GM12878 (cell line): ENCODE results near the gene SLC16A10. TPM values are rescaled to one million over a fixed set of nuclear protein-coding genes. Genes with fewer than 3 reads are reported as not detected.

Experiments
- ATAC-seq: fragments of 200-7000 bp; cut with Tn5 transposase; 3 replicates; pipeline ENCODE4 v1.9.1; 2020; ENCODE audit warnings: mild to moderate bottlenecking, moderate library complexity
- BruUV-seq: library from RNA; stranded (reverse); fragments of 400-500 nt; replicated peaks from 2 replicates; lab custom pipeline; 2021; lab: Mats Ljungman, UMichigan
- CTCF ChIA-PET: fragments of 300-600 bp; sonication (Branson Sonifier 250); formaldehyde crosslinking; extraction: SDS; loops from one replicate; lab custom pipeline; 2021; ENCODE audit warnings: inconsistent platforms; lab: Yijun Ruan, JAX
- POLR2A ChIA-PET: fragments of 350-600 bp; formaldehyde crosslinking; extraction: SDS; loops from one replicate; lab custom pipeline; 2021; ENCODE audit warnings: inconsistent platforms; lab: Charles Lee
- RAD21 ChIA-PET: fragments of 300-600 bp; sonication (Branson Sonifier 250); formaldehyde crosslinking; loops from one replicate; lab custom pipeline; 2023; ENCODE audit warnings: antibody characterized with exemption; ENCODE audit not compliant: unreplicated experiment; lab: Charles Lee
- SMC1A ChIA-PET: fragments of 300-600 bp; sonication (Branson Sonifier 250); formaldehyde crosslinking; loops from one replicate; lab custom pipeline; 2023; ENCODE audit not compliant: unreplicated experiment, uncharacterized antibody; lab: Charles Lee
- DNase-seq: peaks from one replicate; pipeline ENCODE4 v3.0.0-alpha.2; 2011; ENCODE audit warnings: low read depth, low spot score
- FAIRE-seq: peaks from 3 replicates; lab custom pipeline; 2011; peaks lifted over from hg19 to GRCh38; lab: Jason Lieb, UNC
- H2AFZ ChIP-seq: 2 replicates; pipeline ENCODE4 v1.6.0; 2011; ENCODE audit warnings: low read depth, low read length, control low read depth; ENCODE audit not compliant: control insufficient read depth
- H3K27ac ChIP-seq: 2 replicates; pipeline ENCODE4 v1.5.1; 2011; ENCODE audit warnings: control low read depth; ENCODE audit not compliant: control insufficient read depth, insufficient read depth
- H3K27me3 ChIP-seq, 2 experiments: replicated peaks in 1 of 2; 2 replicates each; pipeline versions ENCODE4 v1.6.0 to v1.6.1; 2011; ENCODE audit warnings: low read length in 1 of 2; ENCODE audit not compliant: control insufficient read depth in 2 of 2, insufficient read depth in 2 of 2
- H3K36me3 ChIP-seq, 2 experiments: 2 replicates each; pipeline ENCODE4 v1.5.1; 2011; ENCODE audit warnings: low read length in 1 of 2; ENCODE audit not compliant: control insufficient read depth in 2 of 2, insufficient read depth in 2 of 2
- H3K4me1 ChIP-seq: 2 replicates; pipeline ENCODE4 v1.6.1; 2011; ENCODE audit warnings: mild to moderate bottlenecking, low read length, moderate library complexity, mixed read lengths; ENCODE audit not compliant: control insufficient read depth, insufficient read depth
- H3K4me2 ChIP-seq: 2 replicates; pipeline ENCODE4 v1.6.0; 2011; ENCODE audit warnings: control low read depth; ENCODE audit not compliant: control insufficient read depth, insufficient read depth
- H3K4me3 ChIP-seq: fragments of 200-600 bp; sonication (generic); 2 replicates; pipeline ENCODE4 v1.5.1; 2016
- H3K79me2 ChIP-seq: 2 replicates; pipeline ENCODE4 v1.6.0; 2011; ENCODE audit warnings: low read length; ENCODE audit not compliant: control insufficient read depth, insufficient read depth
- H3K9ac ChIP-seq: 2 replicates; pipeline ENCODE4 v1.8.0; 2011; ENCODE audit warnings: low read length, control low read depth, mixed read lengths; ENCODE audit not compliant: control insufficient read depth, insufficient read depth
- H3K9me3 ChIP-seq: replicated peaks from 3 replicates; pipeline ENCODE4 v1.5.1; 2011; ENCODE audit warnings: mild to moderate bottlenecking, low read length; ENCODE audit not compliant: control insufficient read depth, insufficient read depth
- H4K20me1 ChIP-seq: 2 replicates; pipeline ENCODE4 v1.6.0; 2011; ENCODE audit not compliant: control insufficient read depth, insufficient read depth
- CHD1 ChIP-seq: IDR thresholded peaks from 2 replicates; pipeline ENCODE4 v1.6.1; 2012; ENCODE audit warnings: low read depth, low read length, improper control_type of control experiment
- IKZF1 ChIP-seq: fragments of 450-650 bp; conservative IDR thresholded peaks from 2 replicates; pipeline ENCODE4 v1.6.1; 2017; ENCODE audit warnings: antibody characterized with exemption, mild to moderate bottlenecking
- MEF2A ChIP-seq: IDR thresholded peaks from 2 replicates; pipeline ENCODE4 v1.6.1; 2011; ENCODE audit warnings: low read depth, mild to moderate bottlenecking, low read length, moderate library complexity; ENCODE audit not compliant: insufficient read depth
- MTA3 ChIP-seq: IDR thresholded peaks from 2 replicates; pipeline ENCODE4 v1.6.1; 2012; ENCODE audit warnings: low read length, inconsistent platforms, borderline replicate concordance
- POLR2AphosphoS2 ChIP-seq: IDR thresholded peaks from 2 replicates; pipeline ENCODE4 v1.6.1; 2011; ENCODE audit warnings: low read depth, mild to moderate bottlenecking, low read length, improper control_type of control experiment, moderate library complexity
- SMAD5 ChIP-seq: IDR thresholded peaks from 2 replicates; pipeline ENCODE4 v1.6.1; 2016; ENCODE audit warnings: antibody characterized with exemption, low read depth
- TAF1 ChIP-seq: IDR thresholded peaks from 2 replicates; pipeline ENCODE4 v1.6.1; 2011; ENCODE audit warnings: mild to moderate bottlenecking, low read depth, low read length, borderline replicate concordance
- WGBS: methylation state at CpG from one replicate; pipeline ENCODE4 v1.1.6; 2016; ENCODE audit warnings: low lambda C conversion rate; ENCODE audit not compliant: insufficient replicate concordance, insufficient coverage; ENCODE audit errors: missing lambda C conversion rate; 5-methylcytosine and 5-hydroxymethylcytosine counted together
- in situ Hi-C: fragments of 300-500 bp; cut with MboI; formaldehyde crosslinking; loops from 9 replicates; pipeline ENCODE4 v1.14.3; 2018; ENCODE audit warnings: mixed read lengths
- intact Hi-C: fragments of 100-400 bp; cut with micrococcal nuclease; formaldehyde crosslinking; loops from one replicate; pipeline ENCODE4 v1.14.2; 2022; ENCODE audit not compliant: unreplicated experiment
- polyA plus RNA-seq, 11 experiments: library from polyadenylated mRNA; depleted of rRNA in 4 of 11; unstranded in 6 of 11; stranded (reverse) in 5 of 11; fragments of >200 nt; fragmentation: Nextera tagmentation in 4 of 11; fragmentation: Illumina TruSeq in 1 of 11; extraction: Ambion mirVana in 4 of 11; extraction: Trizol in 1 of 11; gene quantifications; 1 replicate in 1 of 11; 2 replicates in 10 of 11; pipeline versions ENCODE4 v1.2.1 to v1.2.3, GENCODE V29; 2011 to 2016; ENCODE audit warnings: inconsistent platforms in 2 of 11, missing spikeins in 2 of 11, low read depth in 1 of 11
- total RNA-seq, 4 experiments: library from RNA; depleted of rRNA in 3 of 4; stranded (reverse); fragments of >200 nt in 3 of 4; fragmentation: Illumina TruSeq in 1 of 4; extraction: Trizol in 1 of 4; gene quantifications; 2 replicates each; pipeline versions ENCODE4 v1.2.1 to v1.2.3, GENCODE V29; 2013 to 2021
- TF ChIP-seq, protein P1 (sequence below): fragments of 450-650 bp; formaldehyde crosslinking; IDR thresholded peaks from 2 replicates; pipeline ENCODE4 v1.5.0; 2022; ENCODE audit warnings: mild to moderate bottlenecking, missing genetic modification characterization
- TF ChIP-seq, protein P2 (sequence below): fragments of 450-650 bp; IDR thresholded peaks from 2 replicates; pipeline ENCODE4 v1.6.1; 2017; ENCODE audit warnings: mild to moderate bottlenecking, low read depth, inconsistent platforms; ENCODE audit not compliant: poor library complexity, severe bottlenecking
- TF ChIP-seq, protein P3 (sequence below): IDR thresholded peaks from 2 replicates; pipeline ENCODE4 v1.6.1; 2012; ENCODE audit warnings: low read depth, low read length, improper control_type of control experiment

The SLC16A10 gene
- total and polyA plus RNA-seq, 10 of the 15 experiments (the other 5 are each of a cell fraction or from before 2014, with no cell fraction given), result 2.3 to 19.0 (median 8.0) TPM

DNA sequence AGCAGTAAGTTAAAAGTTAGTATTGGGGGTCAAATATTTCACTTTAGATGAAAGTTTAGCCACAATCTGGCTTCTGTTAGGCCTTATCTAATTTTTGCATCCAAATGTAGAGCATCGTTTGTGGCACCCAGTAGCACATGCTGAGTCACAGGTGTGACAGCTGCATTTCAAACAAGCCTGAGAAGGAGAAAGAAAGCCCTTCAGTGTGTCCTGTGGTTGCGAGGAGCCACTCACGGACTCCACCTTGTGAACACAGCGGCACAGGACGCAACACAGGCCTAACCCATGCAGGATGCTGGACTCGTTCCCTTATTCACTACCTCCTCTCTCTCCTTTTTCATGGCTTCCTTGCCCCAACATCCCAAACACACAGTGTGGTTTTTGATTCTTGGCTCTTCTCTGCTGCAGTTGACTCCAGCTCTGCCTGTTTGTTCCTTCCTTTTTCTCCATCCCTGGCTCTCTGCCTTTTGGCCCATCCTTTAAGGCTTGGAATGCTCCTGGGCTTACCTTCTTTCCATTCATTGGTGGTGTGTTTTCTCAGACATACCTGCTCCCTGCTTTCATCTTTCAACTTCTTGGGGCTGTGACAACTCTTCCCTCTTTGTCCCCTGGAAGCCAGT is 124.2 kb downstream of the SLC16A10 start:
- CTCF ChIA-PET, result interaction anchor here (1.4 to 5.2 kb wide), 4 partner anchors 153 to 832 kb away, joined by 4 to 85 read pairs (median 39); no protein-coding TSS in a partner anchor
- Histone ChIP-seq H3K4me1 (no peaks in the 10 kb centered on the region), H3K27me3 (no peaks in the 10 kb centered on the region; a peak in 1 of 4 replicates), H3K9me3 (no peaks in the 10 kb centered on the region), H4K20me1 (no peaks in the 10 kb centered on the region), H3K4me2 (no peak overlapping the region), H3K79me2 (no peaks in the 10 kb centered on the region), H3K4me3 (no peak overlapping the region), H3K9ac (no peak overlapping the region), H3K36me3 (no peaks in the 10 kb centered on the region), H3K27ac (no peak overlapping the region), H2AFZ (no peak overlapping the region)
- no peak for DNase-seq
- no TSS peak for BruUV-seq
- intact Hi-C loops (no loop called here), in situ Hi-C loops (loop anchor here (5.0 kb wide), 3 partner anchors 154 to 684 kb away; no protein-coding TSS in a partner anchor)
- TF ChIP-seq, protein P1, sequence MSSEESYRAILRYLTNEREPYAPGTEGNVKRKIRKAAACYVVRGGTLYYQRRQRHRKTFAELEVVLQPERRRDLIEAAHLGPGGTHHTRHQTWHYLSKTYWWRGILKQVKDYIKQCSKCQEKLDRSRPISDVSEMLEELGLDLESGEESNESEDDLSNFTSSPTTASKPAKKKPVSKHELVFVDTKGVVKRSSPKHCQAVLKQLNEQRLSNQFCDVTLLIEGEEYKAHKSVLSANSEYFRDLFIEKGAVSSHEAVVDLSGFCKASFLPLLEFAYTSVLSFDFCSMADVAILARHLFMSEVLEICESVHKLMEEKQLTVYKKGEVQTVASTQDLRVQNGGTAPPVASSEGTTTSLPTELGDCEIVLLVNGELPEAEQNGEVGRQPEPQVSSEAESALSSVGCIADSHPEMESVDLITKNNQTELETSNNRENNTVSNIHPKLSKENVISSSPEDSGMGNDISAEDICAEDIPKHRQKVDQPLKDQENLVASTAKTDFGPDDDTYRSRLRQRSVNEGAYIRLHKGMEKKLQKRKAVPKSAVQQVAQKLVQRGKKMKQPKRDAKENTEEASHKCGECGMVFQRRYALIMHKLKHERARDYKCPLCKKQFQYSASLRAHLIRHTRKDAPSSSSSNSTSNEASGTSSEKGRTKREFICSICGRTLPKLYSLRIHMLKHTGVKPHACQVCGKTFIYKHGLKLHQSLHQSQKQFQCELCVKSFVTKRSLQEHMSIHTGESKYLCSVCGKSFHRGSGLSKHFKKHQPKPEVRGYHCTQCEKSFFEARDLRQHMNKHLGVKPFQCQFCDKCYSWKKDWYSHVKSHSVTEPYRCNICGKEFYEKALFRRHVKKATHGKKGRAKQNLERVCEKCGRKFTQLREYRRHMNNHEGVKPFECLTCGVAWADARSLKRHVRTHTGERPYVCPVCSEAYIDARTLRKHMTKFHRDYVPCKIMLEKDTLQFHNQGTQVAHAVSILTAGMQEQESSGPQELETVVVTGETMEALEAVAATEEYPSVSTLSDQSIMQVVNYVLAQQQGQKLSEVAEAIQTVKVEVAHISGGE (CRISPR knock-in tag), result no peak
- TF ChIP-seq TAF1, result no peak
- TF ChIP-seq IKZF1, result no peak
- TF ChIP-seq POLR2AphosphoS2, result no peak
- no peak for TF ChIP-seq MEF2A
- no peak for TF ChIP-seq MTA3
- TF ChIP-seq CHD1, result no peak
- TF ChIP-seq, protein P2, sequence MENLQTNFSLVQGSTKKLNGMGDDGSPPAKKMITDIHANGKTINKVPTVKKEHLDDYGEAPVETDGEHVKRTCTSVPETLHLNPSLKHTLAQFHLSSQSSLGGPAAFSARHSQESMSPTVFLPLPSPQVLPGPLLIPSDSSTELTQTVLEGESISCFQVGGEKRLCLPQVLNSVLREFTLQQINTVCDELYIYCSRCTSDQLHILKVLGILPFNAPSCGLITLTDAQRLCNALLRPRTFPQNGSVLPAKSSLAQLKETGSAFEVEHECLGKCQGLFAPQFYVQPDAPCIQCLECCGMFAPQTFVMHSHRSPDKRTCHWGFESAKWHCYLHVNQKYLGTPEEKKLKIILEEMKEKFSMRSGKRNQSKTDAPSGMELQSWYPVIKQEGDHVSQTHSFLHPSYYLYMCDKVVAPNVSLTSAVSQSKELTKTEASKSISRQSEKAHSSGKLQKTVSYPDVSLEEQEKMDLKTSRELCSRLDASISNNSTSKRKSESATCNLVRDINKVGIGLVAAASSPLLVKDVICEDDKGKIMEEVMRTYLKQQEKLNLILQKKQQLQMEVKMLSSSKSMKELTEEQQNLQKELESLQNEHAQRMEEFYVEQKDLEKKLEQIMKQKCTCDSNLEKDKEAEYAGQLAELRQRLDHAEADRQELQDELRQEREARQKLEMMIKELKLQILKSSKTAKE, result no peak
- no peak for TF ChIP-seq SMAD5
- TF ChIP-seq, protein P3, sequence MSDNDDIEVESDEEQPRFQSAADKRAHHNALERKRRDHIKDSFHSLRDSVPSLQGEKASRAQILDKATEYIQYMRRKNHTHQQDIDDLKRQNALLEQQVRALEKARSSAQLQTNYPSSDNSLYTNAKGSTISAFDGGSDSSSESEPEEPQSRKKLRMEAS, result no peak
- ATAC-seq, result no peak
- SMC1A ChIA-PET, result interaction anchor here (0.6 to 3.8 kb wide), 4 partner anchors 12 to 339 kb away, joined by 3 to 20 read pairs (median 8); no protein-coding TSS in a partner anchor
- 70% methylated on average over 6 of the region's 6 CpGs for WGBS
- RAD21 ChIA-PET, result interaction anchor here (4.5 kb wide), 1 partner anchor 153 kb away, joined by 42 read pairs; no protein-coding TSS in a partner anchor
- no peak for FAIRE-seq
- POLR2A ChIA-PET, result interaction anchor here (0.6 kb wide), 1 partner anchor 267 kb away, joined by 3 read pairs; no protein-coding TSS in a partner anchor
